HEK293 (cell line): Measurements from ENCODE around the gene BMP5.
A peak's percentile ranks its signal among the peaks of the same experiment; 100 is the strongest.

ENCODE experiments used
- CTCF ChIA-PET: fragments of 350-600 bp; formaldehyde crosslinking; extraction: SDS; loops from one replicate; lab custom pipeline; 2021; ENCODE audit warnings: antibody characterized with exemption; lab: Yijun Ruan, JAX
- POLR2A ChIA-PET: fragments of 300-600 bp; formaldehyde crosslinking; extraction: SDS; loops from one replicate; lab custom pipeline; 2020; ENCODE audit warnings: antibody characterized with exemption, inconsistent platforms; lab: Yijun Ruan, JAX
- H3K27ac ChIP-seq: fragments of 200-500 bp; sonication (Bioruptor generic); 2 replicates; pipeline ENCODE4 v1.5.1; 2014; ENCODE audit warnings: low read depth, low read length, control low read depth, inconsistent platforms; ENCODE audit errors: extremely low read depth
- H3K36me3 ChIP-seq, 2 experiments: fragments of 200-500 bp in 1 of 2; sonication (Bioruptor generic) in 1 of 2; 1 replicate in 1 of 2; 2 replicates in 1 of 2; pipeline ENCODE4 v1.5.1; 2014 to 2017; ENCODE audit warnings: inconsistent platforms in 2 of 2, low read length in 2 of 2; ENCODE audit not compliant: control insufficient read depth in 2 of 2, insufficient read depth in 1 of 2
- H3K4me1 ChIP-seq: fragments of 200-500 bp; sonication (Bioruptor generic); 2 replicates; pipeline ENCODE4 v1.5.1; 2014; ENCODE audit warnings: mild to moderate bottlenecking, low read length, inconsistent platforms; ENCODE audit not compliant: control insufficient read depth, insufficient read depth
- H3K4me3 ChIP-seq: 2 replicates; pipeline ENCODE4 v1.5.1; 2011; ENCODE audit warnings: low read depth, mild to moderate bottlenecking, control low read depth, low read length, moderate library complexity
- H3K9me3 ChIP-seq: fragments of 200-500 bp; sonication (Bioruptor generic); 2 replicates; pipeline ENCODE4 v1.5.1; 2014; ENCODE audit warnings: low read depth, low read length, inconsistent platforms; ENCODE audit not compliant: control insufficient read depth, insufficient read depth
- GLIS2 ChIP-seq: fragments of 450-650 bp; formaldehyde crosslinking; IDR thresholded peaks from 2 replicates; pipeline ENCODE4 v1.5.1; 2016; ENCODE audit warnings: missing biosample characterization, missing genetic modification characterization
- HOXD13 ChIP-seq: sonication (generic); formaldehyde crosslinking; IDR thresholded peaks from 2 replicates; pipeline ENCODE4 v1.8.0; 2022; ENCODE audit warnings: missing genetic modification reagents, borderline replicate concordance
- KLF16 ChIP-seq: fragments of 450-650 bp; formaldehyde crosslinking; IDR thresholded peaks from 2 replicates; pipeline ENCODE4 v1.5.1; 2017; ENCODE audit warnings: missing biosample characterization, missing genetic modification characterization
- MZF1 ChIP-seq: fragments of 450-650 bp; formaldehyde crosslinking; IDR thresholded peaks from 2 replicates; pipeline ENCODE4 v1.5.1; 2017; ENCODE audit warnings: missing biosample characterization, missing genetic modification characterization, borderline replicate concordance
- OSR2 ChIP-seq: fragments of 450-650 bp; formaldehyde crosslinking; IDR thresholded peaks from 2 replicates; pipeline ENCODE4 v1.5.1; 2016; ENCODE audit warnings: missing biosample characterization, missing genetic modification characterization
- OVOL3 ChIP-seq: fragments of 450-650 bp; formaldehyde crosslinking; IDR thresholded peaks from 2 replicates; pipeline ENCODE4 v1.5.1; 2016; ENCODE audit warnings: missing biosample characterization, missing genetic modification characterization
- PRDM6 ChIP-seq: fragments of 450-650 bp; formaldehyde crosslinking; IDR thresholded peaks from 2 replicates; pipeline ENCODE4 v1.5.1; 2017; ENCODE audit warnings: missing biosample characterization, missing genetic modification characterization
- SP7 ChIP-seq: fragments of 450-650 bp; formaldehyde crosslinking; IDR thresholded peaks from 2 replicates; pipeline ENCODE4 v1.5.1; 2016; ENCODE audit warnings: missing biosample characterization, missing genetic modification characterization
- ZBTB11 ChIP-seq: fragments of 450-650 bp; formaldehyde crosslinking; conservative IDR thresholded peaks from 2 replicates; pipeline ENCODE4 v1.5.1; 2016; ENCODE audit warnings: low read depth, missing biosample characterization, missing genetic modification characterization
- ZNF2 ChIP-seq: fragments of 450-650 bp; formaldehyde crosslinking; IDR thresholded peaks from 2 replicates; pipeline ENCODE4 v1.5.1; 2016; ENCODE audit warnings: missing biosample characterization, missing genetic modification characterization
- ZNF335 ChIP-seq: fragments of 450-650 bp; formaldehyde crosslinking; conservative IDR thresholded peaks from 2 replicates; pipeline ENCODE4 v1.5.1; 2016; ENCODE audit warnings: missing biosample characterization, missing genetic modification characterization
- ZNF555 ChIP-seq: fragments of 450-650 bp; formaldehyde crosslinking; conservative IDR thresholded peaks from 2 replicates; pipeline ENCODE4 v1.5.1; 2017; ENCODE audit warnings: missing biosample characterization, mild to moderate bottlenecking, missing genetic modification characterization, inconsistent platforms
- ZNF561 ChIP-seq: fragments of 450-650 bp; IDR thresholded peaks from 2 replicates; pipeline ENCODE4 v1.5.1; 2018; ENCODE audit warnings: missing biosample characterization, missing genetic modification characterization, borderline replicate concordance
- TF ChIP-seq, protein P1 (sequence below): fragments of 450-650 bp; formaldehyde crosslinking; IDR thresholded peaks from 2 replicates; pipeline ENCODE4 v1.5.1; 2017; ENCODE audit warnings: missing biosample characterization, missing genetic modification characterization

BMP5 gene

DNA sequence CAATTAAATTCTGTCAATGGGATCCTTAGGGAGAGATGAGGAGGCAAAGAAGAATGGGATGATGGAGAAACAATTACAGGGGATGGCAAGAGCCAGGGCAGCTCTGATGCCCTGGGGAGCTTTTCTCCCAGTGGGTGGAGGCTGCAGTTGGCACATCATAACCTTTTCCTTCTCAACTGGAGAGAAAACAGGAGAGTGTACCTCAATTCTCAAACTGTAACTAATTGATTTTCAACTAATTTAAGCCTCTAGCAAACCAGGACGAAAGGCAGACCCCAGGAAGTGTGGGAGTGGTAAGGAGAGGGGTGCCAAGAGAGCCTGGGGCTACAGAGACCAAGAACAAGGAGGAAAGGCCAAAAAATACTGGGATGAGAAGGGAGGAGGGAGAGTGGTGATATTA is 5.7 kb downstream of the BMP5 start:
- CTCF ChIA-PET: interaction anchor here (0.6 to 1.1 kb wide), 5 partner anchors 10 to 423 kb away, joined by 3 to 4 read pairs (median 3); no protein-coding TSS in a partner anchor
- H3K4me3 ChIP-seq: no peak overlapping the region
- POLR2A ChIA-PET: no interaction called here
- H3K27ac ChIP-seq: 0 out of 2 replicates have a peak overlapping the region, but pooled peaks have one; percentile 13
- TF ChIP-seq ZBTB11 (tag by site-specific recombination): no peak
- TF ChIP-seq, protein P1, sequence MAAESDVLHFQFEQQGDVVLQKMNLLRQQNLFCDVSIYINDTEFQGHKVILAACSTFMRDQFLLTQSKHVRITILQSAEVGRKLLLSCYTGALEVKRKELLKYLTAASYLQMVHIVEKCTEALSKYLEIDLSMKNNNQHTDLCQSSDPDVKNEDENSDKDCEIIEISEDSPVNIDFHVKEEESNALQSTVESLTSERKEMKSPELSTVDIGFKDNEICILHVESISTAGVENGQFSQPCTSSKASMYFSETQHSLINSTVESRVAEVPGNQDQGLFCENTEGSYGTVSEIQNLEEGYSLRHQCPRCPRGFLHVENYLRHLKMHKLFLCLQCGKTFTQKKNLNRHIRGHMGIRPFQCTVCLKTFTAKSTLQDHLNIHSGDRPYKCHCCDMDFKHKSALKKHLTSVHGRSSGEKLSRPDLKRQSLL (tag by site-specific recombination): 0 out of 2 replicates have a peak, but pooled peaks have one; percentile 22
- no peak for TF ChIP-seq GLIS2 (tag by site-specific recombination)
- peak; percentile 9; the same call in 1 of the 2 replicates for TF ChIP-seq ZNF335 (tag by site-specific recombination)
- TF ChIP-seq ZNF555: no peak
- no peaks in the 10 kb centered on the region for H3K9me3 ChIP-seq
- H3K4me1 ChIP-seq: peaks cover 20% of the 10 kb centered on the region
- H3K36me3 ChIP-seq: no peaks in the 10 kb centered on the region

DNA sequence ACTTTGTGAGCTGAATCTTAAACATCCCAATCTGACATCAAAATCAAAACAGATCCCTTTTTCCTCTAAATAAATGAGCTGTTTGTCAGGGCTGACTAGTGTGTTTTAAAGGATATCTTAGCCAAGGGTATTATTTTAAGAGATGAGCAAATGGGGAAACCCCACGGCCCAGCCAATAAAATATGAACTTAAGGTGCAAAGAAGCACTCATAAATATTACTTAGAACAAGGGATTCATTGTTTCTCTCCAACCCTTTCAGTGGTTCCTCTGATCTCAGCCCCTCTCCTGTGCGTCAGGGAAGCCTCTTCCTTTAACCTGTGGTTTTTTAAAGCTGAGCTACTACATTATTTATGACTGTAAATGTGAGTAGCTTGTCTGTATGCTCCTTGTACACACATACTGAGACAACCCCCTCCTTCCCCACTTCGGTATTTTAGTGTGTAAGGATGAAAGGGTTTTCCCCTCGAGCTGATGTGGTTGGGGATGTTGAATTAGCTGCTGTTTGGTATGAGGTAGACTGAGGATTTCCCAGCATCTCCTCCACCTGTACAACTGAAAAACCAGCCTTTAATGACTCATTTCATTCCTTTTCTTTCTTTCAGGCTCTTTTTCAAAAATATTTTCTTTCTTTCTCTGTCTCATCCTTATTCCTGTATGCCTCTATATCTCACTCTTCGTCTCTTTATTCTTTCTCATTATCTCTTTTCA is 6.5 kb downstream of the BMP5 start:
- ChIA-PET CTCF (interaction anchor here (0.6 to 1.1 kb wide), 6 partner anchors 10 to 423 kb away, joined by 3 to 4 read pairs (median 3); no protein-coding TSS in a partner anchor), POLR2A (no interaction called here)
- peak overlapping the region; percentile 13 for H3K27ac ChIP-seq
- no peak for TF ChIP-seq ZNF2 (tag by site-specific recombination)
- TF ChIP-seq MZF1 (tag by site-specific recombination): peak; percentile 86
- 0 out of 2 replicates have a peak, but pooled peaks have one; percentile 46 for TF ChIP-seq HOXD13
- no peak for TF ChIP-seq OVOL3 (tag by site-specific recombination)
- peak; percentile 38; the same call in 1 of the 2 replicates for TF ChIP-seq SP7 (tag by site-specific recombination)
- TF ChIP-seq ZNF561: peak; percentile 59; the same call in 1 of the 2 replicates
- TF ChIP-seq OSR2: peak; percentile 70
- TF ChIP-seq, all 188 proteins: peak for 5
- no peak overlapping the region for H3K4me3 ChIP-seq
- no peaks in the 10 kb centered on the region for H3K9me3 ChIP-seq
- no peaks in the 10 kb centered on the region for H3K36me3 ChIP-seq
- peaks cover 20% of the 10 kb centered on the region for H3K4me1 ChIP-seq

DNA sequence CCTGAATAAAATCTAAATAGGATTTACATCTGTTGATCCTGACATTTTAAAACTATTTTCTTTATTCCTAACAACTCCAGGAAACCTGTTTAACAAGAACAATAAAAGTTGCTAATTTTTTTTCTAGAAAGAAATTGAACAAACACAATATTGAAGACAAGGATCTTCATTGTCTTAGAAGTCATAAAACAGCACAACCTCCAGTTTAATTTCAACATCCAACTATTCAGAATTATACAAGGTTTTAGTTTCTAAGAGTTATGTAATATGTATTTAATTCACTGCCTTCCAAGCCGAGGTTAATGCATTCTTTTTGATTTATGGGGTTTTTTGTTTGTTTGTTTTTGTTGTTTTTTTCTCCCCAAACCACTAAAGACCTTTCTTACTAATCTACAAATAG is 7.2 kb downstream of the BMP5 start:
- peaks cover 20% of the 10 kb centered on the region for H3K4me1 ChIP-seq
- H3K27ac ChIP-seq: peak overlapping the region; percentile 13; the same call in 1 of the 2 replicates
- H3K36me3 ChIP-seq: no peaks in the 10 kb centered on the region
- H3K4me3 ChIP-seq: no peak overlapping the region
- H3K9me3 ChIP-seq: no peaks in the 10 kb centered on the region
- CTCF ChIA-PET: interaction anchor here (1.1 kb wide), 1 partner anchor 14 kb away, joined by 3 read pairs; no protein-coding TSS in a partner anchor
- TF ChIP-seq PRDM6 (tag by site-specific recombination) (peak; percentile 23), KLF16 (no peak)
- POLR2A ChIA-PET: no interaction called here
